Measurements from ENCODE around the gene DNAH1. TPM values are rescaled to one million over a fixed set of nuclear protein-coding genes. Genes with fewer than 3 reads are reported as not detected.
"Not testable (repeated sequence)": the region's sequence is repeated elsewhere in the genome, so short reads cannot be mapped to it uniquely, and the experiment has no call there.

The DNAH1 gene
- total RNA-seq, 1 experiment from 2014 or later: 3.1 TPM

DNA sequence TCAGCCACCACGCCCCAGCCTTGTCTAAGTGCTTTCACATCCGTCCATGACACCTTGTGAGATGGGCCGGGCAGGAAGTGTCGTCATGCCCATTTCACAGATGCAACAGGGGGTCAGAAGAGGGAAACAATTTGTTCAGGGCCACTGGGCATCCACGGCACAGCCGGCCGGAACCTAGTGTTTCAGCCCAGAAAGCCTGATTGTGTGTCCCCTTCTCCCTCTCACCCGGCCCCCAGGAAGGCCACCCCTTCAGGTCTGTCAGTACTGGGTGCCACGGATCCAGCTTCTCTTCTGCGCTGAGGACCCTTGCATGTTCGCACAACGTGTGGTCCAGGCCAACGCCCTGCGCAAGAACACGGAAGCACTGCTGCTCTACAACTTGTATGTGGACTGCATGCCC lies 15.8 kb downstream of the DNAH1 start:
- no peak for DNase-seq (ENCODE audit: low spot score)

DNA sequence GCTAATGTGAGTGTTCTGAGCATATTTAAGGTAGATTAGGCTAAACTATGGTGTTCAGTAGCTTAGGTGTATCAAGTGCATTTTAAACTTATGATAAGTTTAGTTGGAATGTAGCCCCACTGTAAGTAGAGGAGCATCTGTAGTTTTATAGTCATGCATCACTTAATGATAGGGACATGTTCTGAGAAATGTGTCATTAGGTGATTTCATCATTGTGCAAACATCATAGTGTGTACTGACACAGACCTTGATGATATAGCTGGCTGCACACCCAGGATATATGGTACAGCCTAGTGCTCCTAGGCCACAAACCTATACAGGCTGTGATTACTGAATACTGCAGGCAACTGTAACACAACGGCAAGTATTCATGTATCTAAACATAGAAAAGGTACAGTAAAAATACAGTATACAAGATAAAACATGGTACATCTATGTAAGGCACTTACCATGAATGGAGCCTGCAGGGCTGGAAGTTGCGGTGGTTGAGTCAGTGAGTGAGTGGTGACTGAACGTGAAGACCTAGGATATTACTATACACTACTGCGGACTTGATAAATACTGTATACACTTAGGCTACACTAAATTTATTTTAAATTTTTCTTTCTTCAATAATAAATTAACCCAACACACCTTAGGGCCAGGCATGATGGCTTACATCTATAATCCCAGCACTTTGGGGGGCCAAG lies 17.9 kb downstream of the DNAH1 start:
- DNase-seq (ENCODE audit: low spot score): no peak

DNA sequence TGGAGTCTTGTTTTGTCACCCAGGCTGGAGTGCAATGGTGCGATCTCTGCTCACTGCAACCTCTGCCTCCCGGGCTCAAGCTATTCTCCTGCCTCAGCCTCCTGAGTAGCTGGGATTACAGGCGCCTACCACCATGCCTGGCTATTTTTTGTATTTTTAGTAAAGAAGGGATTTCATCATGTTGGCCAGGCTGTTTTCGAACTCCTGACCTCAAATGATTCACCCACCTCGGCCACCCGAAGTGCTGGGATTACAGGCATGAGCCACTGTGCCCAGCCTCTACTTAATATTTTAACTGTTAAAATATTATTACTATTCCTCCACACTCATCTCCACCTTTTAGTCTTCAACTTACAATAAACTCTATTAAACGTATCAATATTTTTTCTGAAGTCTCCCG lies 22.0 kb downstream of the DNAH1 start:
- DNase-seq (ENCODE audit: low spot score): not testable (repeated sequence)

DNA sequence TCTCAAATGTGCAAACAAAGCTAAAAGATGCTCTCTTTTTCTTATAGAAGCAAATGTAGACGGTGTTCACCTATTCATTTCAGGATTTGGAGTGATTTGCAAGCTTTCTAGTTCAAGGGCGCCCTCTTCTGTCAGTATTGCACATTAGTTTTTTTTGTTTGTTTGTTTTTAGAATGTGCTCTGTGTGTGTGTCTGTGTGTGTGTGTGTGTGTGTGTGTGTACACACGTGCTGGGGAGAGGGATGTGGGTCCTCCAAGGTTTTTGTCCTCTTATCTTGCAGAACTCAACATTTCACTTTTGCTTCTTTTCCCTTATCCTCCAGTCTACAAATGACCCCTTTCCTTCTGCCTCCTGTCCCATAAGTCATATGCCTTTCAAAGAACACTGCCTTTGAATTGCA lies 23.5 kb downstream of the DNAH1 start:
- peak; percentile 77 for DNase-seq (ENCODE audit: low spot score)

DNA sequence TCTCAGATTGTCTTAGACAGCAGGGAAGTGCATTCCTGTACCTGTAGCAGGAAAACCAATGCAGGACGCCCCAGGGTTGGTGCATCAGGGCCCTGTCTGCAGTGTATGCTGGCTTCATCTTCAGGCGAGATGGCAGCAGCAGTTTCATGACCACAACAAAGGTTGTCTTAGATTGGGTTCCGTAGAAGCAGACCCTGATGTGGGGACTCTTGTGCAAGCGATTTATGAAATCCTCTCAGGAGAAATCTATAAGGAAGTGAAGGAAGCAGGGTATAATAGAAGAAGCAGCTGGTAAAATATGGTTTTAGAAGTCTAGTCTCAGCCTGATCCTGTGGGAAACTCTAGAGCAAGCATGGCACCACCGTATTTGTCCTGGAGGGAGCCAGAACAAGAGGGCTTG lies 25.0 kb downstream of the DNAH1 start:
- no peak for DNase-seq (ENCODE audit: low spot score)

DNA sequence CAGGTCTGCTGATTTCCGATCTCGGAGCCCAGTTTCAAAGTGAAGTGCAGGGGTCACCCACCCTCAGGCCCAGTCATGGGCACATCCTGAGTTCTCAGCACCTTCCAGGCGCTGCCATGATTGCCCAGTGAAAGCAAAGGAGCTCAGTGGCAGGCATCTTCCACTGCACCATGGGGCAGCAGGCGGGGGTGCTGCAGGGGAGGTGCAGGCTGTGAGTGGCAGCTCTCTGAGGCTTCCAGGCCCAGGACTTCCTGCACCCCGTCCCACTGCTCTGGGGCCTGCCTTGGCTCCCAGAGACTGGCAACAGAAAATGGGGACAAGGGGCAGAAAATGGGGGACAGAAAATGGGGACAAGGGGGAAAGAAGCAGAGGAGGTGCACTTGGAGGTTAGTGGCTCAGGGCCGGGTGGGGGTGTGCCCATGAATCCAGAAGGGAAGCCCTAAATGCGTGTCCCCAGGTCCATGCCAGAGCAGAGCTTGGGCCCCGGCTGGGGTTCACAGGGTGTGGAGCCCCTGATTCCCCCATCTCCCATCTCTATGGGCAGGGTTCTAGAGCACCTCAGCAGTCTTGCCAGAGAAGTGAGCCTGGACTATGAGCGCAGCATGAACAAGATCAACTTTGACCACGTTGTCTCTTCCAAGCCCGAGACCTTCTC lies 28.0 kb downstream of the DNAH1 start:
- no peak for DNase-seq (ENCODE audit: low spot score)

DNA sequence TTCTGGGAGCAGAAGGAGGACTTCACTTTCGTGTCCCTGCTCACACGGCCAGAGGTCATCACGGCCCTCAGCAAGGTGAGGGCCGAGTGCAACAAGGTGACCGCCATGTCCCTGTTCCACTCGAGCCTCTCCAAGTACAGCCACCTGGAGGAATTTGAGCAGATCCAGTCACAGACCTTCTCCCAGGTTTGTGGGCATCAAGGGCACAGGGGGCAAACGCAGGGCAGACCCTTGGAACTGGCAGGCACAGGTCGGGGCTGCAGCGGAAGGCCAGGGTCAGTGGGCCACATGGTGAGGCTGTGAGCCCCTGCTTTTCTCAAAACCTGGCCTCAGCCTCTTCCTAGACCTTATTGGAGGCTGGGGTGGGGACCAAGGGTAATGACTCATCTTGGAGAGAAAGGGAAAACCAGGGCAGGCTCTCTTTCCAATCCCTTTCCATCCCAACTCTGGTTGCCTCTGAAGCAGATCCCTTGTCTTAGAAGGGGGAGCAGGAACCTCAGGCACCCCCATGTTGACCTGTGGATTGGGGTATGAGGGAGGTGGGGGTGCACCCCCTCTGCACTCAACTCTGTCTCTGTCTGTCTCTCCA lies 29.5 kb downstream of the DNAH1 start:
- DNase-seq (ENCODE audit: low spot score): no peak

DNA sequence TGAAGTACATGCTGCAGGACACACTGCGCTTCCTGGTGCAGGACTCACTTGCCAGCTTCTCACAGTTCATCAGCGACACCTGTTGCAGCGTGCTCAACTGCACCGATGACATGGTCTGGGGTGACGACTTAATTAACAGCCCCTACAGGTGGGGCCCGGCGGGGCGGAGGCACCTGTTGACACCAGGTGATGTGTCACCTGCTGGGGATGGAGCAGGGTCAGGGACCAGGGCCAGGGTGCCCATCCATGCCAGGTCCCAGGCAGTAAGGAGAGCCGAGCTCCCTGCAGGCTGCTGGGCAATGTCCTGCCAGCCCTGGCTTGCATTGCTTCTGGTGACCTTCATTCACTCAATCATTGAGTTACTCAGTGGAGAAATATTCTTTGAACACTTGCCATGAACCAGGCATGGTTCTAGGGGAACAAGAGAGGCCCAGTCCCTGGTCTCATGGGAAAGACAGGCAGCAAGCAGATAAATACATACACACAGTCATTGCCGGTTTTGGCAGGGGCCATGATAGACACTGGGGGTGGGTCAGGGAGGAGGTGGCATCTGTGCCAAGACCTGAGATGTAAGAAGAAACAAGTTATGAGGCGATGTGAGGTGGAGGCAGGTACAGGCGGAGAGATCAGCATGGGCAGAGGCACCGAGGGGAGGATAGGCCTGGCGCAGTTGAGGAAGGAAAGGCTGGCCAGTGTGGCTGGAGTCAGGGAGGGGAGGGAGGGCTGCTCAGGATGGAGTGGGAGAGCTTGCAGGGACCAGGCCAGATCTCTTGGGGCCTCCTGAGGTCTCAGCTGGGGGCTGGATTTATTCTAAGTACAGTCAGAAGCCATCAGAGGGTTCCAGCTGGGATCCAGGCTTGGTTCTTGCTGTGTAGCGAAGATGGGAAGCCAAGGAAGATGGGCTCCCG lies 30.8 kb downstream of the DNAH1 start:
- DNase-seq (ENCODE audit: low spot score): no peak

DNA sequence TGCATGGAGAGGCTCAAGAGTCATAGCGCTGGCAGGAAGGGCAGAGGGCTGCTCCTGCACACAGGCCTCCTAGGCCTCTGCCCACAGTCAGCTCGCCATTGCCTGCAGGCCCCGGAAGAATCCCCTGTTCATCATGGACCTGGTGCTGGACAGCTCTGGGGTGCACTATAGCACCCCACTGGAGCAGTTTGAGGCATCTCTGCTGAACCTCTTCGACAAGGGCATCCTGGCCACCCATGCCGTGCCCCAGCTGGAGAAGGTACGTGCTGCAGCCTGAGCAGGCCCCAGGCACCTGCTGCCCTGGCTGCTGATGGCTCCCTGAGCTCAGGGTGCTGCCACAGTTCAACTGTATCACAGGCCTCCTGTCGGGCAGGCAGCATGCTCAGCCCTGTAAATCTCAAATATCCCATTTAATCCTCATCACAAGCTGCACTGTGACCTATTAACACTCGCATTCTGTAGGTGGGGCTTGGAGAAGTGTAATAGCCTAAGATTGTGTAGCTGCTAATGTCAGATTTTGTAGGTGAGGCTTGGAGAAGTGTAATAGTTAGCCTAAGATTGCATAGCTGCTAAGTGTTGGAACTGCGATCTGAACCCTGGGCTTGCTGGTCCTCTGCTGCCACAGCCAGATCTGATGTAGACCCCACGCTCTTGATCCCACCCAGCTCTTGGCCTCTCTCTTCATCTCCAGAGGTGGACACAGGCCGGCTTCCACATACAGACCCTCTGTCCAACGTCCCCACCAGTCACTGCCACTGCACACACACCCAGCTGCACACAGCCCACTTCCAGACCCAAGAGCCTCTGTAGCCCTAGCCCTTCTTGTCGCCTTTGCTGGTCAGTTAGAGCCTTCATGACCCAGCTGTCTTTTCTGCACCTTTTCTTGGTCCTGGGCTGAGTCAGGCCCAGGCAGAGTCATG lies 31.9 kb downstream of the DNAH1 start:
- no peak for DNase-seq (ENCODE audit: low spot score)

DNA sequence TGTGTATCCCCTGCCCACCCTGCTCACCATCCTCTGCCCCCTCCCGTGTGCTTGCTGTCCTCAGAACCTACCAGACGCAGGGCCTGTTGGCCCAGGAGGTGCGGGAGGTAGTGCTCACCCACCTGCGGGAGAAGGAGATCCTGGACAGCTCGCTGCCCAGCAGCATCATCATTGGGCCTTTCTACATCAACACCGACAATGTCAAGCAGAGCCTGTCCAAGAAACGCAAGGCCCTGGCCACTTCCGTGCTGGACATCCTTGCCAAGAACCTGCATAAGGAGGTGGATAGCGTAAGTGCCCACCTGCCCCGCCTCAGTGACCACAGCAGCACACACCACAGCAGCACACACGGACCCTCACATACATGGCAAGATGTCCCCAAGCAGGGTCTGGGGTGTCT lies 33.0 kb downstream of the DNAH1 start:
- DNase-seq (ENCODE audit: low spot score): no peak

DNA sequence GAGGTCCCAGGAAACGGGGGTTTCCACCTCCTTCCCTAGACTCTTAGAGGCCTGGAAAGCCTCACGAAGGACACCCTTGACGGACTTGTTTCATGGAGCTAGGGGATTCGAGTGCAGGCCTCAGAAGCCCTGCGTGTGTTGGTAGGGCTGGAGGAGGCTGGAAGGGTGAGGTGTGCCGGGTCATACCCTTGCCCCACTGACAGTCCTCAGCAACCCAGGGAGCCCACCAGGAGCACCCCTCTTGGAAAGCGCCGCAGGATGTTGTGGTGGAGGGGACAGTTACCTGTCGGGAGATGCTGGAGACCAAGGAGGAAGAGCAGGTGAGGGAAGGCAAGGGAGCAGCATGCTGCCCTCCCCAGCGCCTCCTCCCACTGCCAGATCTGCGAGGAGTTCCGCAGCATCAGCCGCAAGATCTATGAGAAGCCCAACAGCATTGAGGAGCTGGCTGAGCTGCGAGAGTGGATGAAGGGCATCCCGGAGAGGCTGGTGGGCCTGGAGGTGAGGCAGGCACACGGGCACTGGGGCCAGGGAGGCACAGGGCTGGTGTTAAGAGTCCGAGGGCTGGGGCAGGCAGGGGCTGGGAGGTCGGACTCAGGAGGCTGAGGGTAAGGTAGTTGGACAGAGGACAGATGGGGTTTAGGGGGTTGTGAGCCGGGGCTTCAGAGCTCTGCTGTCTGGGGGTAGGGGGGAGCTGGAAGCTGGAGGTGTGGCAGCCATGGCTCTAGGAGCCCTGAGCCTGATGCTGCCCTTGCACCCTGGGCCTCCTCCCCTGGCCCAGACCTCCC lies 33.7 kb downstream of the DNAH1 start:
- DNase-seq (ENCODE audit: low spot score): no peak

DNA sequence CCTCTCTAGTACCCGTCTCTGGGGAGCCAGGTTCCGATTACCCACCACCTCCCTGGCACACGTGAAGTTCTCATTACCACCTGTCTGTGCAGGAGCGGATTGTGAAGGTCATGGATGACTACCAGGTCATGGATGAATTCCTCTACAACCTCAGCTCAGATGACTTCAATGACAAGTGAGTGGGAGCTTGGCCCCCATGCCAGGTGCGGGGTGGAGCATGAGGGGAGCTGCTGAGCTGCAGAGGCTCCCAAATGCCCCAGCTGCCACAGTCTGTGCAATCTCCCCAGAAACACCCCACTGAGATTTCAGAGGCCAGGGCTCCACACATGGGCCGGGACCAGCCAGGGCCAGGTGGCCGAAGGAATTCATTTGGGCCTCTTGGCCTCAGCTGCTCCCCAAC lies 34.3 kb downstream of the DNAH1 start:
- DNase-seq (ENCODE audit: low spot score): no peak

DNA sequence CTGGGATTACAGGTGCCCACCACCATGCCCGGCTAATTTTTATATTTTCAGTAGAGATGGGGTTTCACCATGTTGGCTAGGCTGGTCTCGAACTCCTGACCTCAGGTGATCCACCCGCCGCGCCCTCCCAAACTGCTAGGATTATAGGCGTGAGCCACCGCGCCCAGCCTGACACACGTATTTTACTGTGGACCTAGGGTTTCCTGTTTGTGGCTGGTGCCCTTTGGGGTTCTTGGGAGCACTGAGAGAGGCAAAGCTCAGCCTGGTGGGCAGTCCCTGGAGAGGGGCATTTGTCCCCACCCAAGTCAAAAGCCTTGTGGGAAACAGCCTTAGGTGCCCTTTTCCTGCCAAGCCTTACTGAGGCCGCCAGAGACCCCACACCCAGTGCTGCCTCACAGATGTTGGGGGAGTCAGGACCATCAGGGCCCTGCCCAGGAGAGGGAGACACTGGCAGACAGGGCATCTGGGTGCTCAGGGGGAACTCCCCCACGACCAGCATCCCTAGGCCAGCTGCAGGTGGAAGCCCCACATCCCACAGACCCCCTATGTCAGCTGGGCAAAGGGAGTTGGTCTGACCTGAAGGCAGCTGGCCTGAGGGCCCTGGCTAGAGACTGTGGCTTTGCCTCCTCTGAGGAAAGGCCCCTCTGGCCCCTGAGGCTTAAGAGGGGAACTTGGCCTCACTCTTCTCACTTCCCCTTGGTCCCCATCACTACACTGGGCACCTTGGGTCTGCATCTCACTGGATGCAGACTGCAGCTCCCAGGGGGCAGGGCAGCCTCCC lies 35.1 kb downstream of the DNAH1 start:
- no peak for DNase-seq (ENCODE audit: low spot score)

DNA sequence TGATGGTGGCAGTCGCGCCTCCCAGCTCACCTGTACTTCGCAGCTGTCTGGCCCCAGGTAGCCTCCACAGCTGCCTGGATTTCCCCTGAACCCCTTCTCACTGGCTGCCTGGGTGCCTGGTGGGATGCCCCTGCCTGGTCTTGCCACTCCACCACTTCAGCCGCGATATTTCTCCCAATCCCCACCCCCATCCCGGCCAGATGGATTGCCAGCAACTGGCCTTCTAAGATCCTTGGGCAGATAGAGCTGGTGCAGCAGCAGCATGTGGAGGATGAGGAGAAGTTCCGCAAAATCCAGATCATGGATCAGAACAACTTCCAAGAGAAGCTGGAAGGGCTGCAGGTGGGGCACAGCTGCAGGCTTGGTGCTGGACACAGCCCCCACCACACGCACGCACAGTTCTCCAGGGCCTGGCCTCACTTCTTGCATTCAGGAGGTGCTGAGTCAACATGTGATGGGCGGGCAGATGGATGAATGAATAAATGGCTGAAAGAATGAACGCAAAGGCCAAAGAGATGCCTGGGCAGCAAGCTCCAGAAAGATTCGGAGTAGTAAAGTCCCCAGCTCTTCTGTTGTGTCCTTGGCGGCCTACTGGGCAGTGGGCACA lies 35.7 kb downstream of the DNAH1 start:
- DNase-seq (ENCODE audit: low spot score): no peak

DNA sequence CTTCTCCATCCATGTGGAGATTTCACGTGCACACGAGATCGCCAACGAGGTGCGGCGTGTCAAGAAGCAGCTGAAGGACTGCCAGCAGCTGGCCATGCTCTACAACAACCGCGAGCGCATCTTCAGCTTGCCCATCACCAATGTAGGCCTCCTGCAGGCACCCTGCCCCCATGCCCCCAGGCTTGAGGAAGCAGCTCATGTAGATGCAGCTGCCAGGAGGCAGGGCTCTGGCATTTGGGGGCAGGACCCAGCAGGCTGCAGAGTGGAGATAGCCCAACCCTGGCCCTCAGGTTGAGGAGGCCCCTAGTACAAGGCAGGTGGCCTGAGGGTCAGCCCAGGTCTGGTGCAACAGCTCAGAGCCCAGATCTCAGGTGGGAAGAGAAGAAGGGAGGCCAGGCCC lies 36.4 kb downstream of the DNAH1 start:
- no peak for DNase-seq (ENCODE audit: low spot score)

DNA sequence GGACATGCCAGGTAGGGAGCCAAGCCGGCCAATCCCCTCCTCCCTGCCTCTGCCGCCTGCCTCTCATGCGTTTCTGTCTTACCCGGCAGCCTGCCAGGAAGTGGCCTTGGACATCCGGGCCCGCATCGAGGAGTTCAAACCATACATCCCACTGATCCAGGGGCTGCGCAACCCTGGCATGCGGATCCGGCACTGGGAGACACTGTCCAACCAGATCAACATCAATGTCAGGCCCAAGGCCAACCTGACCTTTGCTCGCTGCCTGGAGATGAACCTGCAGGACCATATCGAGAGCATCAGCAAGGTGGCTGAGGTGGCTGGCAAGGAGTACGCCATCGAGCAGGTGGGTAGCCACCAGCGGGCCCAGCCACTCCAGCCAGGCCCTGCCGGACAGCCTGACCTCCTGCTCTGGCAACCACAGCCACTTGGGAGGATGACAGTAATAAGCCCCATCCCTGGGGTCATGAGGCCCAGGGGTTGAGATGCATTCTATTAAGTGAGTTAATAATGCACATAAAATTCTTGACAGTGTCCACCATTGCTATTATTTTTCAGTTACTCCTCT lies 37.3 kb downstream of the DNAH1 start:
- DNase-seq (ENCODE audit: low spot score): no peak

DNA sequence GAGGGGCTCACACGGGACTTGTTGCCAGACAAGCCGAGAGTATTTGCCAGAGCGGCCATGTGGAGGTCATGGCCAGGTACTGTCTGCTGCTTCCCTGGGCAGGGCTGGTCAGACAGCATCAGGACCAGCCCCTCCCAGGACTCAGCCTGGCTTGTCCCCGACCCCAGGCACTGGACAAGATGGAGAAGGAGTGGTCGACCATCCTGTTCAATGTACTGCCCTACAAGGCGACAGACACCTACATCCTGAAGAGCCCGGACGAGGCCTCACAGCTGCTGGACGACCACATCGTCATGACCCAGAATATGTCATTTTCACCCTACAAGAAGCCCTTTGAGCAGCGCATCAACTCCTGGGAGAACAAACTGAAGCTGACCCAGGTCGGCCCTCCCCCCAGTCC lies 38.6 kb downstream of the DNAH1 start:
- DNase-seq (ENCODE audit: low spot score): no peak

DNA sequence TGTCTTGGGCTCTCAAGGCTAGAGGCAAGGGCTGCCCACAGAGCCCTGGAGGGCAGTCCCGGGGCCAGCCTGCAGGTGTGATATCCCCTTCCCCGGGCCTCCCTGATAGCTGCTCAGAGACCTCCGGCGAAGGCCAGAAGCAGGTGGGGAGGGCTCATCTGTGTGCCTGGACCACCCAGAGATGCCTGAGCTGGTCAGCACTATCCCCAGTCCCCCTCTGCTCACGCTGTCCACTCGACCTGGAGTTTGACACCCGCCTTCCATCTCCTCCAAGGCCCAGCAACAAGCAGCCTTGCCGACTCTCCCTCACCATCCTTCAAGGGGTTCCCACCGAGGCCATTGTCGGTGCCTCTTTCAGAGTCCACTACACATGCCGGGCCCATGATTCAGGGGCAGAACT lies 39.4 kb downstream of the DNAH1 start:
- no peak for DNase-seq (ENCODE audit: low spot score)

DNA sequence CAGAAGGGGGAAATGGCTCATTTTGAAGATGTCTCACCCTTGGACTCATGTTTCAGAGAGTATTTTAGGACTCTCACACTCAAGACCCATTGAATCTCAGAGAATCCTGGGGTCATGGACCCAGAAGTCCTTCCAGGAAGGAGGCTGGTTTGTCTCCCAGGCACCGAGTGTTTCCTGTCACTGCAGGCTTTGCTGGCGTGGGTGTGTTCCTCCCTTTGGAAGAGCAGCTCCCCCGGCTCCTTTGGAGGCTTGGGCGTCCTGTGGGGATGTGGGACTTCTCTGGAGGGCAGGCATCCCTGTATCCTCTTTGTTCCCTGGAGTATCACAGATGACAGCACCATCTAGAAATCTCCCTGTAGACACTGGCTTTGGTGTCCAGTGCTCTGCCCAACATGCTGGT lies 40.0 kb downstream of the DNAH1 start:
- no peak for DNase-seq (ENCODE audit: low spot score)
